ENCODE results near the gene TLR10. TPM values are rescaled to one million over a fixed set of nuclear protein-coding genes. Genes with fewer than 3 reads are reported as not detected.

The TLR10 gene
- total RNA-seq, 1 experiment from 2014 or later: not detected

GRCh38 chr4:38730493-38730829 lies 52.3 kb downstream of the TLR10 start:
- DNase-seq (ENCODE audit: low spot score): no peak

- DNase-seq (ENCODE audit: low spot score): peak; percentile 86
Observed at GRCh38 chr4:38728631-38729141, 54.1 kb downstream of the TLR10 start.

DNA sequence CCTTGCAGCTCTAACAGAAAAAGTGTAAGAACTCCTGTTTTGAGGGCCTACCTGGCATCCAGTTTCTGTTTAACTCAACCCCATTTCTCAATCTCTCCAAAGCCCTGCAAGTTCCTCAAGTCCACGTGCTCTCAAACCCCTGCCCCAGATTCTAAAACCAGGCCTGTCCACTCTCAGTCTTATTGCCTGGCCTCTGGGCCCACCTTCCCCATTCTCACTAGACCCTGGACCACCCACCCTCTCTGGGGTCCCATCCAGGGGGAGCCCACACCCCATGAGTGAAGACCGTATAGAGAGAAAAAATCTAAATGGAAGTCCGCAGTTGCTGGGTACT lies 58.3 kb downstream of the TLR10 start:
- no peak for DNase-seq (ENCODE audit: low spot score)

GRCh38 chr4:38723726-38724474 lies 58.9 kb downstream of the TLR10 start:
- no peak for DNase-seq (ENCODE audit: low spot score)

DNA sequence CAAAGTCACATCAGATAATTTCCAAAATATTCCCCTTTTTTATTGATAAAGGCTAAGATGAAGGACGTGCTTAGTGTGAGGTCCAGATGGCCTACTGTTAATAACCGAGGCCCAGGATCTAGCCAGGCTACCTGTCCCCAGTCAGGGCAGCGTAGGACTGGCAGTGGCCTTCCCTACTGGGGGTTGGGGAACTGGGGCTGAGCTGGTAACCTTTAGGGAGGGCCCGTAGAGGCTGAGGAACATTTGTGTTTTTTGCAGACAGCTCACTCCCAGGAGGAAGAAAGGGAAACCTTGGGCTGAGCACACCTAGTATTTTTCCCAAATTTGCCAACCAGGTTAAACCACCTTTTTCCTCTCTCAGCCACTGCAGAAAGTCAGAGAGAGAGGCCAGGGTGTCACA lies 59.7 kb downstream of the TLR10 start:
- no peak for DNase-seq (ENCODE audit: low spot score)

Small RNA genes lying within 50 kb of the gene (small RNA-seq; reads per million reads assigned to genes)
- gene RNA5SP158: not detected

Other genes starting within 250 kb of the TLR10 start
- gene KLF3, start 118.8 kb downstream of the TLR10 start, total RNA-seq (2014; rRNA removed; shearing (Covaris generic)): 74.3 and 76.6 TPM in 2 replicates
- not detected in 2 replicates for gene TLR1, start 21.8 kb upstream of the TLR10 start, total RNA-seq (2014; rRNA removed; shearing (Covaris generic))
- 0.15 and 0.34 TPM in 2 replicates for gene TLR6, start 73.8 kb upstream of the TLR10 start, total RNA-seq (2014; rRNA removed; shearing (Covaris generic))
- 6.2 and 8.8 TPM in 2 replicates for gene FAM114A1, start 84.8 kb upstream of the TLR10 start, total RNA-seq (2014; rRNA removed; shearing (Covaris generic))
- not detected in 2 replicates for gene TMEM156, start 249.4 kb upstream of the TLR10 start, total RNA-seq (2014; rRNA removed; shearing (Covaris generic))

All from HT-29 (cell line).